GM18517 (cell line): Measurements from ENCODE around the gene H1-8.

Source experiments
- ATAC-seq: cut with Tn5 transposase; IDR thresholded peaks from one replicate; pipeline ENCODE4 v1.9.1; 2021; ENCODE audit warnings: mild to moderate bottlenecking, moderate library complexity; ENCODE audit not compliant: unreplicated experiment

The H1-8 gene

GRCh38 chr3:129571605-129572547 lies 28.9 kb downstream of the H1-8 start:
- ATAC-seq, result no peak

GRCh38 chr3:129572603-129573002 lies 29.6 kb downstream of the H1-8 start:
- ATAC-seq, result no peak

- no peak for ATAC-seq
Observed at GRCh38 chr3:129573493-129573892, 30.5 kb downstream of the H1-8 start.

- ATAC-seq, result no peak
Observed at GRCh38 chr3:129574206-129574605, 31.2 kb downstream of the H1-8 start.

GRCh38 chr3:129575233-129575996 lies 32.4 kb downstream of the H1-8 start:
- ATAC-seq, result no peak

- ATAC-seq, result no peak
Observed at GRCh38 chr3:129575997-129576384, 33.0 kb downstream of the H1-8 start.

- ATAC-seq, result peak; percentile 67
Observed at GRCh38 chr3:129576514-129577352, 33.8 kb downstream of the H1-8 start.

- ATAC-seq, result no peak
Observed at GRCh38 chr3:129577366-129577765, 34.4 kb downstream of the H1-8 start.

GRCh38 chr3:129577925-129578786 lies 35.2 kb downstream of the H1-8 start:
- ATAC-seq, result no peak

GRCh38 chr3:129579991-129580390 lies 37.0 kb downstream of the H1-8 start:
- ATAC-seq, result no peak

- ATAC-seq, result no peak
Observed at GRCh38 chr3:129581623-129582022, 38.6 kb downstream of the H1-8 start.

GRCh38 chr3:129582799-129583198 lies 39.8 kb downstream of the H1-8 start:
- ATAC-seq, result no peak

GRCh38 chr3:129583289-129583688 lies 40.3 kb downstream of the H1-8 start:
- no peak for ATAC-seq

GRCh38 chr3:129584631-129585030 lies 41.7 kb downstream of the H1-8 start:
- ATAC-seq, result no peak

- no peak for ATAC-seq
Observed at GRCh38 chr3:129585949-129586657, 43.1 kb downstream of the H1-8 start.

- ATAC-seq, result no peak
Observed at GRCh38 chr3:129586746-129587430, 43.9 kb downstream of the H1-8 start.

GRCh38 chr3:129587566-129588210 lies 44.7 kb downstream of the H1-8 start:
- no peak for ATAC-seq

GRCh38 chr3:129590215-129590614 lies 47.2 kb downstream of the H1-8 start:
- ATAC-seq, result no peak
